HG03196 (cell line): Measurements from ENCODE around the gene ERBB4.
"Not testable (repeated sequence)": the region's sequence is repeated elsewhere in the genome, so short reads cannot be mapped to it uniquely, and the experiment has no call there.

Experiments used
- ATAC-seq: cut with Tn5 transposase; IDR thresholded peaks from one replicate; pipeline ENCODE4 v1.9.1; 2021; ENCODE audit not compliant: unreplicated experiment

ERBB4 gene

DNA sequence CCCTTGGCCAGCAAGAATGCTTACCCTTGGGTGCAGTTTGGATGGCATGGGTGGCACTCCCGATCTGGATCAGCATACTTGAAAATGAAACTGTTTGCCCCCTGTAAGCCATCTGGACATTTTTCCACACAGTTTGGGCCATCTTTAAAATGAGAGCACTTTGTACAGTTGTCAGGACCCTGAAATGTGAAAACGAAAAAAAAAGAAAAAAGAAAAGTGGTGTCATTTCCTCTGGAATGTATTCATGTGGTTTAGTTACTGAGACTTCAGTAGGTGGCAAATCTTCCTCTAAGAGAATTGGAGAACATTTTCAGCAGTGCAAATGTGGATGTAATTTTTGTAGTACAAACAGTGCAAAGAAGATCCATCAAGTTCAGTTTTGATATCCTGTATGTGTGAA, 873.3 kb downstream of the ERBB4 start:
- ATAC-seq, result no peak

DNA sequence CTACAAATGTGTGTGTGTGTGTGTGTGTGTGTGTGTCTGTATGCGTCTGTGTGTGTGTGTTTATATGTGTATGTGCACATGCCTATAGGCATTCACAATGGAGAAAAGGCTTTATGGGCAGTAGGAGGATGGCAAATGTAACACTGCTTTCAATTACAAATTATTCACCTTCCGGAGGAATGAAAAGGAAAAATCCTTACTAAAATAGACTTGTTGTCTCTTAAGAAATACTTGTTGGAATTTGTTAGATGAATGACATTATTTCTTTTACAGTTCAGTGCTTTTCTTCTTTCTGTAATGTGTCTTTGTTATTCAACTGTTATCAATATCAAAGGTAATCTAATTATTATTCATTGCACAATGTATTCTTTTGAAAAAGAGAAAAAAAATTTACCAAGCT, 874.3 kb downstream of the ERBB4 start:
- ATAC-seq, result no peak

DNA sequence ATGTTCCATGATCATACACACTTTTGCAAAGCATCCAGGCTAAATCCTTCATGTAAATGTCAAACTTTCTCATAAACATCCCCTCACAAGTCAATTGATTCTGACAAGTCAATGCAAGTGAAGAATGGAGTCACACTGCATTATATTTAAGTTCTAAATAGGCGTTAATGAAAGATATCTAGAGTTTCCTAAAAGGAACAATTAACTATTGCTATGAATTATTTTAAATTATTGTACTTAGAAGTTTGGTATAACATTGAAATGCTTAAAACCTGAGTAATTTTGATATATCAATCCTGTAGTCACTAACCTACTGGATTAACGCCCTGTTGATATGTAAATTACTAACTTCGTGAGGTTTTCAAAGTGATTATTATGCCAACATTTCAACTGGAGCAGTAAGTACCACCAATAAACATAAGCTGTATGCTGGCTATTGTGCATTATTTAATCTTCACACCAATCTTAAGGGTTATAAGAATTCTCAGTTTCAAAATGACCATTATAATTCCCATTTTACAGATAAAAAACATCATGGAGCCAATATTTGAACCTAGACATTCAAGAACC, 884.3 kb downstream of the ERBB4 start:
- no peak for ATAC-seq

DNA sequence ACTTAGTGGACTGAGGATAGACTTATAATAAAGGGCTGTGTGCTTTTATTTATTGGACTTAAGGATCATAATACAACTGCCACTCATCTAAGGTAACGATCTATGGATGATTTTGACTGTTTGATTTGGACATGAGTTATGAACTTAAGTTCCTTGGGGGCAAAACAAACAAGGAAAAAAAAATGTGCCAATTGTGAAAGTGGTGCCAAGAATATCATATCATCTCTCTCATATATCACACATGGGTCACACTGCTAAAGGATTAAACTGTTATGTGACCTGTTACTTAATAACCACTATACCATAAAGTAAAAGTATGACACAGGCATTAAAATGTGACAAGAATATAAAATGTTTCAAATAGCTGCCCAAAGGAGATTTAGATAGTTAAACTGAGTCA, 886.3 kb downstream of the ERBB4 start:
- no peak for ATAC-seq

DNA sequence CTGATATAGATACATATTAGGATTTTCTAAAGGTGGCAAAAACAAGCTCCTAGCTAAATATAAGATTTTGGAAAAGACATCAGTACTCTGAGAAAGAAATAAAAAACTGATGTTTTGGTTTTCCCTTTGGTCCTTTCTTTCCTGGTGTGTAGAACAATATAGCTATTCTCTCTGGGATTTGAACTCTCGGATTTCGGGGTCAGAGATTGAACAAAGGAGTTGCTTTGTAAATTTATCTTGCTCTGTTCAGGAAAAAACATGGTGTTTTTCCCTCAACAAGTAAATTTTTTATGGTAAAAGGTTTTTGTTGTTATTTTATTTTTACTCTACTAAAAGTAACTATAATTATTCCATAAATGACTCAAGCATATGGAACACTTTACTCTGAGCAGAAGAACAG, 889.3 kb downstream of the ERBB4 start:
- ATAC-seq, result no peak

DNA sequence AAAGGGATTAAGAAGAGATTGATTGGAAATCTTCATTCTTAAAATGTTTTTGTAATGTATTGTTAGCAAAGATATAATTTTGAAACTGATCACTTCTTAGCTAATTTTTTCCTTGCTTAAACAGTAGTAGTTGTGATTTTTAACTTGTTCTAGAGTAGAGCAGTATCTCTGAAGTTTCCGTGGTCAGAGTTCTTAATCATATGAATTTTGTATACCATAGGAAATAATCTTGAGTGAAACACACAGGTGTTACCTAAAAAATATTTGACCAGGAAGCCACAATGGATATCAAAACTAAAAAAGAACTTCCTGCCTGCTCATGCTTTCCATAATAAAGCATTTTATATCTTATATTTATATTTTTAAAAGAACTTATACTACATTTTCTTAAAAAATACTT, 907.1 kb downstream of the ERBB4 start:
- no peak for ATAC-seq

DNA sequence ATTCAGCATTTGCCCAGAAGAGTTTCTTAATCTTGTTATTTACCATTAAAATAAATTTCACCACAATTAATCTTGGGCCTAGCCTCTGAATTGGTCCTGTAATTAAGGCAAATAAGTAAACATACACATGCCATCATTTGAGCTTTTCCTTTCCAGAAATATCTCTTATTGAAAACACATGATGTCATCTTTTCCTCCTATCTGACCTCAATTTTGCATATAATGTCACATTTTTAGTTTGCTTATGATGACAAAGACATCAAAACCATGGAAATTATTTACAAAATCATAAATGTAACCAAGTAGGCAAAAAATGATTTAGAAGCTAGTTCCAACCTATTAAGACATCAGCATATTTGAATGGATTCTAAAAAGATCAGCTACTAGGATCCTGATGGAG, 915.5 kb downstream of the ERBB4 start:
- ATAC-seq, result no peak

DNA sequence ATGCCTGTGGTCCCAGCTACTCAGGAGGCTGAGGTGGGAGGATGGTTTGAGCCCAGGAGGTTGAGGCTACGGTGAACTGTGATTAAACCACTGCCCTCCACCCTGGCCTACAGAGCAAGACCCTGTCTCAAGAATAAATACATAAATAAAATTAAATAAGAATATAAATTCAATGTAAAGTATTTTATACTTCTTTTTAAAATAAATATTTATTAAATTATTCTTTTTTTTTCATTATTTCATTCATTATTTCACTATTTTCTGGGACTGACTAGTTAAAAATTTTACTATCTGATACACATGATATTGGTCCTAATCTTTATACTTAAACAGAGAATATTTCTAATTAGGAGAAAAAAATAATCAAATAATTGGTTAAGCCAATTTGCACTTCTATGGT, 917.6 kb downstream of the ERBB4 start:
- ATAC-seq, result no peak

DNA sequence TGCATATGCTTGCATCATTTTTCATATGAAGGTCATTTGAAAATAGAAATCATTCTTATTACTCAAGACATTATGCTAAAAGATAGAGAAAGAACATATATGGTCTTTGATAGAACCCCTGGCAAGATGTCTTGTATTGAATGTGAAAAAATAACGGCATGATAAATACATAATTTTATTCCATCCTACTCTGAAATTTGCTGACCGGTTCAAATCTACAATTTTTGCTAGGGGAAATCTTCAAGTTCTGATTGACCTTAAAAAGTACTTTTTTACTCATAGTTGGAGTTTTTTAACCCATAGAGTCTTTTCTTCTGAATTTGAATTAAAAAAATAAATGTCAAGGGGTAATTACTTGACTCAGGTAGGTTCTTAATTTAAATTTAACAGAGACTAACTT, 920.8 kb downstream of the ERBB4 start:
- no peak for ATAC-seq

DNA sequence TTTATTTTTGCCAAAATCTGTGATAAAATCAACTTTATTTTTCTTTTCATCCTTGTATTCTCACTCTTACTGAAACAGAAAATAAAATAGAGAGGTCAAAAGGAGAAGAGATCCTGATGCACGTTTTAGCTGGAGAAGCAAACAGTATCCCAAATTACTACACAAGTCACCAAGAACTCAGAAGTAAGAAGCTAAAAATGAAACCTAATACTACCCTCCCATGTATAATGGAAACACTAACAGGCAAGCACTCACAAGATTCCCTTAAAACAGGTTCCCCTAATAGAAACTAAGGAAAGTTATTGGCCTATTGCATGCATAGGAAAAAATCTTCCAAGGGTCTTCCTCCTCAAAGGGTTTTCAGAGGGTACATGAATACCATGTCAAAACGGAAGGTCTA, 927.0 kb downstream of the ERBB4 start:
- ATAC-seq, result no peak

DNA sequence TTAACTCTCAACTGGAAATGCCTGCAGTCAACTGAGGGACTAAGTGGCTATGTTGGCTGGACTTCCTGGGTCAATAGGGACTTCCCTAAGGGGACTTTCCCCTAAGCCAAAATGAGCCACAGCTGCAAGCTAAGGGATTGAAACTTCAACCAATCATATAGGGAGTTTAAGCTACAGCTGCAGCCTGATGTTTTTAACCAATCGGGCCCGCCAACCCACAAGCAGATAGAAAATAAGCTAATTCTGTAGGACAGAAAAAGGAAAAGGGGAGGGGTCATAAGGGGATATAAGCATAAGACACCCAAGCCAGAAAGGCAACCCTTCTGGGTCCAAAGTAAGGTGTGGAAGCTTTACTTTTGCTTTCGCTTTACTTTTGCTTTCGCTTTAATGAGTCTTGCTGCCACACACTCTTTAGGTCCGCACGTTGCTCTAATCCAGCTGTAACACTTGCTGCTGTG, 927.5 kb downstream of the ERBB4 start:
- ATAC-seq, result peak; percentile 49

DNA sequence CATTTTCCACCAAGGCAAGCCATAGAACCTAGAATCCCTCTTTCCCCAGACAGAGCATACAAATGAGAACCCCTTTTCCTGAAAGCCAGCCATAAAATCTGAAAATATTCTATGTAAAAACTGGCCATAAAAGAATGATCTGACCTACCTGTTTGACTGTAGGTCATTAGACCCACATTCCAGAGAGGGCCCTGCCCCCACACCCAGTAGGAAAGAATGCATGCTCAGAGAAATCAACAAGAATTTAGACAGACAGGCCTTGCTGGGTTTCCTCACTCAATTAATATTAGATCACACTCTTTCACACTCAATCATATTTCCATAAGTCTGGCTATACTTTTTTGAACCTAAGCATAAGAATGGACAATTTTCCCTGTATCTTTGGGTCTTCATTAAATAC, 929.5 kb downstream of the ERBB4 start:
- no peak for ATAC-seq

DNA sequence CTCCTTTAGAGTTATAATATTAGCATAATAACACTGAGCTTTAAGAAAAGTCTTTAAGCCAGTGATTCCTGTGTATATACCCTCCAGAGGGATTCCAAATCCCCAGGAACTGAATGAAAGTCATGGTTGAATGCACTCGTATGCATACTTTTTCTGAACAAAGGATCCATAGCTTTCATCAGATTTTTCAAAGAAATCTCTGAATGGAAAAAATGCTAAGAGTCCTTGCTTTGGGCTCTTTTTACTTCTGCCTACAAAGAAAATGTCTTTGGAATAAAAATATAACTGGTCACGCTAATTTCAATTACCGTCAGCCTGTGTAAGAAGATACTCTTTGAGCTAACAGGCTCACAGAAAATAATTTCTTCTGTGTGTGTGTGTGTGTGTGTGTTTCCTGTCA, 939.5 kb downstream of the ERBB4 start:
- no peak for ATAC-seq

DNA sequence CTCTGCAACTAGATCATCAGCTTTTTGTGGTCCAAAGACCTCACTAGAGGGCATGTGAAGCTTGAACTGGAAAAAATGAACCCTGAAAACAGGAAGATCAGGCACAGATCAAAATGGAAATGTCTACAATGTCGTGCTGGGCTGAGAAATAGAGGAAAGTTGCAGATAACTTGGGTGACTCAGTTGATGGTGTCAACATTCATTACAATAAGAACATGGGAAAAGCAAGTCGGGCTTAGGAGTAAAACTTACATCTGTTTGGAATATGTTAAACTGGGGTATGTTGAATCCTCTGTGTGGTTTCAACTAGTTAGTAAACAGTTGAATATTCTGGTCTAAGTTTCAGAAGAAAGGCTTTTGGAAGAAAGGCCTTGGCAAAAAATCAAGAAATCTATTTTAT, 940.4 kb downstream of the ERBB4 start:
- no peak for ATAC-seq

DNA sequence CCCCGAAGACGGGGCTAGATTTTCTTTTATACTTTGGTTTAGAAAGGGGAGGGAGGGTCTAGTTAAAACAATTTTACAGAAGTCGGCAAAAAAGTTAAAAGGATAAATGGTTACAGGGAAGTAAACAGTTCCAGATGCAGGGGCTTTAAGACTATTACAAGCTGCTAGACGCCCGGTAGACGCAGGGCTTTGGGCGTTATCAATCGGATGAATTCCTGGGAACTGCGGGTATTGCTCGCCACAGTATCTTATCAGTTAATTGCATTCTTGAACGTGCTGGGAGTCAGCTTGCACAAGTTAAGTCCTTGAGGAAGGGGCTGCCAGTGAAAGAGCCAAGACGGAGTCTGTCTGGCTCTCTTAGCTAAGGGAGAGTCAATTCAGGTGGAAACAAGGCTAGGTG, 946.6 kb downstream of the ERBB4 start:
- not testable (repeated sequence) for ATAC-seq

DNA sequence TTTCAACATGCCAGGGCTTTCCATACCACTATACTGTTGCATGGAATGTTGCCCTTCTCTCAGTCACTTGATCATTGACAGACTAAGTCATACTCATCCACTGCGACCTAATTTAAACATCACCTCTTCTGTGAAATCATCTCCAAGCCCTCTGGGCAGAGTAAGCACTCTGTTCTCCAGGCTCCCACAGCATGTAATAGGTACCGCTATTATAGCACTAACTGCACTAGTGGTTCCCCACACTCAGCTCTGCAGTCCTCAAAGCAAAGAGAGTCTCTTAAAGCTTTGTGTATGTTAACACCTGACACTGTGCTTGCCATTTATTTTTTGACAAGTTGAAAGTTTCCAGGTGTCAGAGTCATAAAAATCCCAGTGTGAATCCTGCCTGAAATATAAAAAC, 947.2 kb downstream of the ERBB4 start:
- no peak for ATAC-seq

DNA sequence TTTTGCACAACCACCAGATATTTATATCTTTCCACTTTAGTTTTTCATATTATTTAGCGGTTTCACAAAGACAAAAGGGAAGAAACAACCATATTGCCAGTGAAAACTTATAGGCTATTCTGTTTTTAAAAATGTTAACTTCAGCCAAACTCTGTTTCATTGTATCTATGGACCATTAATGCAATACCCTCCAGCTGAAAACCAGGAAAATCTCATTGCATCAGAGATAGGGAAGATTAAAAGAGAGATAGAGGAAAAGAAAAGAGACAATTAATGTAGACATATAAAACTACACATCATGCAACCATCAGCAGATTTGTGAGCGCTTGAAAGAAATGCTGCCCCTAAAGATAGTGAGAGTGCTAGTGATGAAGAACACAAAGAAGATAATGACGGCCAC, 970.2 kb downstream of the ERBB4 start:
- ATAC-seq, result no peak

DNA sequence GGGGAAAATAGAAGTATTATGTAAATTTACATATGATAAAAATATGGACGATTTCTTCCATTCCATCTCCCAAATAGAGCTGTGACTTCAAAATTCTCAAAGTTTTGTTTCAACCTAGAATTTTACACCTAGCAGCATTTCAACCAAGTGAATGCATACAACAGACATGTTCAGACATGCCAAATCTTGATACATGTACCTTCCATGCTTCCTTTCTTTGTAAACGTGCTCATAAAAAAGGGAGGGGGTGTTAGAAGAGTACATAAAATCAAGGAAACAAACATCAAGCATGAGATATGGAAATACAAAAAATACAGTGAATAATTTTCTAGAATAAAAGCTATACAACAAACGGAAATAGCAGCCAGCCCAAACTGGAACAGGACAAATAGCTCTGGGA, 974.2 kb downstream of the ERBB4 start:
- no peak for ATAC-seq

DNA sequence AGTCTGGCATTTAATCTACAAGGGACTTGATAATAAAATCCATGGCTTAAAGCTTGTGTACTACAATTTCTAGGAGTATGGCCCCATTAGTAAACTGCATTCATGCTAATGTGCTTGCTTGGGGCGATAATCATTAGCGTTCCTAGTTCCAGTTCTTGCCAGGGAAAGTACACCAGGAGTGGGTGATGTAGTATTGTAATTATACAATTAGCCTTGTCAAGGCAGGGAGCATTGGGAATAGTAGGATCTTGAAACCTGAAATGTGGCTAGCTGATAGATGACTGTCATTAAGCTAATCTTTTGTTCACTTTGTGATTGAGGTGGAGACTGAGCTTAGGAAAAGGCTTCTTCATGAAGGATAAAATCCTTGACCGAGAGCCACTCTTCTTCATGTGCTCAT, 993.0 kb downstream of the ERBB4 start:
- no peak for ATAC-seq

DNA sequence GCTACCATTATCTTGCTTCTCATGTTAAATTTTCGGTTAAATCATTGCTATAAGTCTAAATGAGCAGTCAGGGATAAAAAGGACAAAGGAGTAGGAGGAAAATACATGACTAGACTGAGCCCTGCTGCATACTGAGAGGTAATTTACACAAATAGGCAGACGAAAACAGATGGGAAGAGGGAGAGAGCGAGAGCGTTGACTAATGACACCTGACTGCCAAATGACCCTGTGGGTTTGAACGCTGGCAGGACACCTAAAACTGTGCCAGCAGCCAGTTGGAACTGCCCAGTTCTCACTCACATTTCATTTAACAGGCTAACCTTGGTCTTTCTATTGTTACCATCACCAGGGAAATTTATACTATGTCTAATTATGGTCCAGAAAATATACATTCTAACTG, 1004.0 kb downstream of the ERBB4 start:
- ATAC-seq, result no peak

DNA sequence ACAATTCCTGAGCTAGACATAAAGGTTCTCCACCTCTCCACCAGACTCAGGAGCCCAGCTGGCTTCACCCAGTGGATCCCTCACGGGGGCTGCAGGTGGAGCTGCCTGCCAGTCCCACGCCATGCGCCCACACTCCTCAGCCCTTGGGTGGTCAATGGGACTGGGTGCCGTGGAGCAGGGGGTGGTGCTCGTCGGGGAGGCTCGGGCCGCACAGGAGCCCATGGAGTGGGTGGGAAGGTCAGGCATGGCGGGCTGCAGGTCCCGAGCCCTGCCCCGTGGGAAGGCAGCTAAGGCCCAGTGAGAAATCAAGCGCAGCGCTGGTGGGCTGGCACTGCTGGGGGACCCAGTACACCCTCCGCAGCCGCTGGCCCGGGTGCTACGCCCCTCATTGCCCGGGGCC, 1014.4 kb downstream of the ERBB4 start:
- not testable (repeated sequence) for ATAC-seq

DNA sequence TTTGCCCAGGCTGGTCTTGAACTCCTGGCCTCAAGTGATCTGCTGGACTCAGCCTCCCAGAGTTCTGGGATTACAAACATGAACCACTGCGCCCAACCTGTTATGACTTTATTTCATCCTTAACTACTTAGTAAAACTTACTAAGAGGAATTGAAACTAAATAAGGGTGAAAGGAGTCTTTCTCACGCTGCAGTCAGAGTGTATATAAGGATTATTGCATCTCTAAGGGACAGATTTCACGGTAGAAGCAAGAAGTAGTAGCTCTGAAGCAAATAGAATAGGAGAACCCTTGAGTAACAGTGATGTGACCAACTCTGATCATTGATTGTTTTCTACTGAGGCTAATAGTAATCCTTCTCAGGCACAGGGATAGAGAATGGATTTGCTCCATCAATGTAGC, 1022.1 kb downstream of the ERBB4 start:
- no peak for ATAC-seq

DNA sequence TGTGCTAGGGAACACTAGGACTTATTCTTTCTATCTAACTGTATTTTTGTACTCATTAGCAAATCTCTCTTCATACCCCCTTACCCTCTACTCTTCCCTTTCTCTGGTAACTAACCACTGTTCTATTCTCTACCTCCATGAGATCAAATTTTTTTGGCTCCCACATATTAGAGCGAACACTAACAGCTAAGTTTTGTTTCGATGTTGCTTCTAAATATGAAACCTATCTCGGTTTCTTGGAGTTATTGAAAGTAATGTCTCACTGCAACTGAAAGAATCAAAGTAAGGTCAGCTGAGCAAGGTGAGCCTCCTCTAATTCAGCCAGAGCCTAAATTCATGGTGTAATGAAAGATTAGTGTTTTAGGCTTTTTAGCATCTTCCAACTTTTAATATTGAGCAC, 1024.6 kb downstream of the ERBB4 start:
- ATAC-seq, result no peak

DNA sequence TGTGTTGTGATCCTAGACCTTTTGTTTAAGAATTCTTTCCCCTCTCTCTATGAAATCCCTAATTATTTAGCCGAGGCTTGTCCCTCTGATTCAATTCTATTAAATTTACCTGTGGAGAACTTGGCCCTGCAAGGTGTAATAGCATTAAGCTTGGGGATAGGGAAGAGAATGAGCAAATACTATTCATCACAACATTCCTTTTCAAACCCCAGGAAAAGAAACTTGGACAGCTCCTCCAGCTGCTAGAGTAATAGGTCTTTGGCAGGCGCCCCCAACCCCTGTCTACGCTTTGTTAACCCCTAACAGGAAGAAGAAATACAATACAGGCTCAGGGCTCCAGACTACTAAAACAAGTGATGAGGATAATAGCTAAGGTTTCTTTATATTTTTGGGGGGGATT, 1025.2 kb downstream of the ERBB4 start:
- no peak for ATAC-seq
